ENCODE results near the gene ZDHHC14.
"Not testable (repeated sequence)": the region's sequence is repeated elsewhere in the genome, so short reads cannot be mapped to it uniquely, and the experiment has no call there.

ZDHHC14 gene

GRCh38 chr6:157381631-157382621 lies 936 bp downstream of the ZDHHC14 start:
- peak; percentile 8 for DNase-seq

- no peak for DNase-seq
Measured at GRCh38 chr6:157382821-157383220, 1.8 kb downstream of the ZDHHC14 start.

GRCh38 chr6:157383471-157383870 lies 2.5 kb downstream of the ZDHHC14 start:
- no peak for DNase-seq

DNA sequence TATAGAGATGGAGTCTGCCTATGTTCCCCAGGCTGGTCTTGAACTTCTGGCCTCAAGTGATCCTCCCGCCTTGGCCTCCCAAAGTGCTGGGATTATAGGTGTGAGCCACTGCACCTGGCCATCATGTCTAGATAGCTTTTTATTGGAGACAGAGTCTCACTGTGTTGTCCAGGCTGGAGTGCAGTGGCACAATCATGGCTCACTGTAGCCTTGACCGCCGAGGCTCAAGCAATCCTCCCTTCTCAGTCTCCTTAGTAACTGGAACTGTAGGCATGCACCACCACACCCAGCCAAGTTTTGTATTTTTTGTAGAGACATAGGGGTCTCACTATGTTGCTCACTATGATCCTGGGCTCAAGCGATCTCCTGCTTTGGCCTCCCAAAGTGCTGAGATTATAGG lies 4.0 kb downstream of the ZDHHC14 start:
- DNase-seq = not testable (repeated sequence)

GRCh38 chr6:157385482-157385881 lies 4.5 kb downstream of the ZDHHC14 start:
- DNase-seq = no peak

DNA sequence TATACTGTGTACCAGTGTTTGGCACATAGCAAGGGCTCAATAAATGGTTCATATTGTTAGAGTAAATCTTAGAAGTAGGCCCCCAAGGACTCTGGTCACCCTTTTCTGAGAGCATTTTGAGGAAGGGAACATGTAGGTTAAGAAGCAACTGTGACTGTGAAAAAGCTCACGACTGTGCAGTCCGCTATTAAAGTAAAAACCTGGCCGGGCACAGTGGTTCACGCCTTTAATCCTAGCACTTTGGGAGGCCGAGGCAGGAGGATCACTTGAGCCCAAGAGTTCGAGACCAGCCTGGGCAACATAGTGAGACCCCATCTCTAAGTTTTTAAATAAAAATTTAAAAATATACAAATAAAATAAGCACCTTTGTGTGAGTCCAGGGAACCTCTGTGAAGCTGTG lies 5.0 kb downstream of the ZDHHC14 start:
- no peak for DNase-seq

DNA sequence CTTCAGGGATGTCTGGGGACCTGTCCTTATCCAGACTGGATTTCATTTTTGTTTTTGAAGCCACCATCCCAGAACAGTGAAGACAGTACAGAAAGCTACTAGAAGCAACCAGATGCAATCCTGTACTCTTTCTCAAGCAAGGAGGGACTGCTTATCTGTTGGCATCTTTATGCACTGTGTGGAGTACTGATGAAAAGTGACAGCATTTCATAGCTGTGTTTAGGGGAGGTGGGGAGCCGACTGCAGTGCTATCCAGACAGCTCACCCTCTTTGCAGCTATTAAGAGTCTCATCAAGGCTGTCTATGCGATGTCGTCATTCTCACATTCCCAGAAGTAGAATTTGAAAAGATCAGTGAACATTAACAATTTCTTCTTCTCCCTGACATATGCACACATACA lies 5.5 kb downstream of the ZDHHC14 start:
- no peak for DNase-seq

DNA sequence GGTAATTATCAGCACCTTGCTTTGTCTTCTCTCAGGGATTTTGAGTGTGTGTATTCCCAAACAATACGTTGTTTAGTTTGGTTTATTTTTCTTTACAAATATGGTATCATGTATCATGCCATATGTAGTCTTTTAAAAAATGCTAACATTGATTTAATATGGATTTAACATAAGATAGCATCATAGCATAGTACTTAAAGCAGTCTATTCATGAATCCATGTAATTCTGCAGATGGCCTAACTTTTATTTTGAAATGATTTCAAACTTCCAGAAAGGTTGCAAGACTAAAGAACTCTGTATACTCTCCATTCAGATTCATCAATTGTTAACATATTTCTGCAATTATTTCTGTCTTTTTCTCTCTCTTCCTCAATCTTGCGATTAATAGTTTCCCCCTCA lies 7.9 kb downstream of the ZDHHC14 start:
- DNase-seq = no peak

DNA sequence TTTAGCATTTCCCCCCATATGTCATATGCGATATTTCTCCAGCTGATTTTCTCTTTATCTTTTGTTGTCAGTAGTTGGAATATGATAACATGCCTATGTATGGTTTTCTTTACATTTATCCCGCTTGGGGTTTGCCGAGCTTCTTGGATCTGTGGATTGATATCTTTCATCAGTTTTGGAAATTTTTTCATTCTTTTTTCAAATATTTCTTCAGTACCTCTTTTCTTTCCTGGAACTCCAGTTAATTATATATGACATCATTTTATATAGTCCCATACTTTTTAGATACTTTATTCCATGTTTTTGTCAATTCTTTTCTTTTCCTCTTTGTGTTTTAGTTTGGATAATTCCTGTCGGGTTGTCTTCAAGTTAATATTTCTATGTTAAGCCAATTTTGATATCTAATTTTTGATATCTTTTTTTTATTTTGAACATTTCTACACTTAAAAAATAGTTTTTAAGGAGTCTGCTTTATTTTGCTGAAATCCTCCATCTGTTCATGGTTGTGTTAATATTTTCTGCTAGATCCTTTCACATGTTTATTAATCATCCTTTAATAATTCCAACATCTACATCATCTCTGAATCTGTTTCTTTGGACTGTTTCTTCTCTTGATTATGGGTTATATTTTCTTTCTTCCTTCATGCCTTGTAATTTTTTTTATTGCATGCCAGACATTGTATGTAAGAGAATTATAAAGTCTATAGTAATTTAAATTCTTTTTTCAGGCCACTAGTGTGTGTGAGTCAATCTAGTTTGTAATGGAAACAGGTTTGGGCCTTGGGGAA lies 9.5 kb downstream of the ZDHHC14 start:
- no peak for DNase-seq

DNA sequence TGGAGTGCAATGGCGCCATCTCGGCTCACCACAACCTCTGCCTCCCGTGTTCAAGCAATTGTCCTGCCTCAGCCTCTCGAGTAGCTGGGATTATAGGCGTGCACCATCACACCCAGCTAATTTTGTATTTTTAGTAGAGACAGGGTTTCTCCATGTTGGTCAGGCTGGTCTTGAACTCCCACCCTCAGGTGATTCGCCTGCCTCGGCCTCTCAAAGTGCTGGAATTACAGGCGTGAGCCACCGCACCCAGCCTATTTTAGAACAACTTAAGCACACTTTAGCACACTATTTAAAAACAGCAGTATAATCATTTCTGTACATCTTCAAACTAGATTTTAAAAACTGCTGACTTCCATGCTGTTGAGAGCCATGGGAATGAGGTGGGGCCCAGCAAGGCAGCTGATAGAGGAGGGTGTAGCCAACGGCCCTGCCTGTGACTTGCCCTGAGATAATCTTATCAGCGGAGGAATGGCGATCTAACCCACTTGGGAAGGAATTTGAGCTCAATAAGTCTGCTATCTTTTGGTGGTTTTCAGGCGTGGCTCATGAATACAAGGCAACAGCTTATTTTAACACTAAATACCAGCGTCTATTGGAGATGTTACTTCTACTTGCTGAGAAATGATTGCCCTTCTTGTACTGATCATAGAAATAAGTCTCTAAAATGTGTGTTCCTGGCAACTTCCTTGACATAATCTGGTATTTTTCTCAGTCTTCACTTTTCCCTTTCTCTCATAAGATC lies 12.1 kb downstream of the ZDHHC14 start:
- no peak for DNase-seq

DNA sequence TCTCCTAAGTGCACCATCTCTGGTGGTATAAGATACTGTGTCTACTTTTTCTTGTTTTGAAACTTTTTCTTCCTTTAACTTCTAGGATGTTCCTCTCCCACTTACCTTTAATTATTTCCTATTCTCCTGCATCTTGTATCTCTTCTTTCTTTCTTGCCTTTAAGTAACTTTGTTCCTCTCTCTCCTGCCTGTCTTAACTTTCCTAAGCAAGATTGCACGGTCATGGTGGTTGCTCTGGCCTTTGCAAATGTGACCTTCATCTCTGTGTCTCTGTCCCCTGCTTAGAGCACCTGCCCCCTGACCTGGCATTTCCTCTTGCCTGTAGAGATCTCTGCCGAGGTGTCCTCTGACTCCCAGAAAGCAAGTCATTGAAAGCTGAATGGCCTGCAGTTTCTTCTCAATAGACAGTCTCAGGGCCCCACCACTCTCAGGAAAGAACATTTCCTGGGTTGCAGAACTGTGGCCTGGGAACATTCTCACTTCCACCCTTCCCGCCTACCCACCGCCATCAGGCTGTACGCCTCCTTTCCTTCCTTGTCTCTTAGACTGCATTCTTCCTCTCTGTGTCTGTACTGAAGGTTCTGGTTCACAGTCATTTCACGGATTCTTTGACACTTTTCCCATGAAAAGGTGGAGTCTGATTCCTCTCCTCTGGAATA lies 12.8 kb downstream of the ZDHHC14 start:
- no peak for DNase-seq

DNA sequence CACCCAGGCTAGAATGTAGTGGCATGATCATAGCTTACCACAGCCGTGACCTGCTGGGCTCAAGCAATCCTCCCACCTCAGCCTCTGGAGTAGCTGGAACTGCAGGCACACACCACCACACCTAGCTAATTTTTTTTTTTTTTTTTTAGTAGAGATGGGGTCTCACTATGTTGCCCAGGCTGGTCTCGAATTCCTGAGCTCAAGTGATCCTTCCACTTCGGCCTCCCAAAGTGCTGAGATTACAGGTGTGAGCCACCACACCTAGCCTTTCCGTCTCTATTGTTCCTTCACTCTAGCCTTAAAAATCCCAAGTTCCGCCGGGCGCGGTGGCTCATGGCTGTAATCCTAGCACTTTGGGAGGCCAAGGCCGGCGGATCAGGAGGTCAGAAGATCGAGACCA lies 14.2 kb downstream of the ZDHHC14 start:
- not testable (repeated sequence) for DNase-seq

GRCh38 chr6:157396026-157396425 lies 15.0 kb downstream of the ZDHHC14 start:
- no peak for DNase-seq

DNA sequence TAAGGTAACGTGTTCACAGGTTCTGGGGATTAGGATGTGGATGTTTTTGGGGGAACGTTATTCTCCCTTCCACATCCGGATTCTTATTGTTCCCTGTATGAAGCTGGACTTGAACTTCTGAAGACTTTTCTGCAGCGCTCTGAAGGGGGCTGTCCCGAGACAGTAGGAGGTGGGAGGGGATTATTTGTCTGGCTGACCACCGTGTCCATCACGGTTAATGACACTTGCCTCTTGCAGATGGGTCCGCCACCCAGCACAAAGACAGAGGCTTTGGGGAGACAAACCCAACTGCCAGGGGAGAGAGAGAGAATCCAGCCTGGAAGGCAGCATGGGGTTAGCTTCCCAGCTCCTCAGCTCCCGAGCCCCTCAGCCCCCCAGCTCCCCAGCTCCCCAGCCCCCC lies 16.7 kb downstream of the ZDHHC14 start:
- DNase-seq = no peak

- no peak for DNase-seq
Measured at GRCh38 chr6:157398151-157398550, 17.2 kb downstream of the ZDHHC14 start.

DNA sequence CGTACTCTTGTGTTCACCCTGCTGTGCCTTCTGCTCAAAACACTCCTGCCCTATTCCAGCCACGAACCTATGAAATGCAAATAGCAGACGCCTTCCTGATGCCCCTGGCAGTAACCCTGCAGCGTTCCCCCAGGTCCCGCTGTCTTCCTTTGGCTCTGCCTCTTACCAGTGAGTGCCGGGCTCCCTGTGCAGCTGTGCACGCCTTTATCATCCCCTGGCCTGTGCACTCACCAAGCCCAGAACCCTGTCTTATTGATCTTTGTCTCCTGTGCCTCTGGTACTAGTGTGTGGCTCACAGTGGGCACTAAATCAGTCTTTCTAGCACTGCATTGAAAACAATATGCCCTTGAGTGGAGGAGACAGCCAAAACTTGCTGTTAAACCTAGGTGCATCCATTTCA lies 19.7 kb downstream of the ZDHHC14 start:
- DNase-seq = no peak

- no peak for DNase-seq
Measured at GRCh38 chr6:157401734-157402338, 20.8 kb downstream of the ZDHHC14 start.

GRCh38 chr6:157402996-157403685 lies 22.2 kb downstream of the ZDHHC14 start:
- no peak for DNase-seq

DNA sequence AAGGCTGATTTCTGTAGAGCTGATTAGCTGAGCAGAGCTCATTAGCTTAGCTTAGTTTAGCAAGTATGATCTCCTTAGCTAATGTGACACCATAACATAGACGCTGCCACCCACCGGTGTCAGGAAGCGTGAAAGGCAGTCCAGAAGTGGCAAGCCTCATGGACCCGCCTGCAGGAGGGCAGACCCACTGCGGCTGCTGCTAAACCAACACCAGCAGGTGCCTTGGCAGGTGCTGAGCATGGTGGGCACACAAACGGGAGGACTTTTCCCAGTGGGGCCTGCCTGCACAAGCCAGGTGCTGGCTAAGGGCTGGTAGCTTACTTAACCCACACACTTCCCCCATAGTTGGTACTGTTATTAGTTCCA lies 22.7 kb downstream of the ZDHHC14 start:
- DNase-seq = no peak

DNA sequence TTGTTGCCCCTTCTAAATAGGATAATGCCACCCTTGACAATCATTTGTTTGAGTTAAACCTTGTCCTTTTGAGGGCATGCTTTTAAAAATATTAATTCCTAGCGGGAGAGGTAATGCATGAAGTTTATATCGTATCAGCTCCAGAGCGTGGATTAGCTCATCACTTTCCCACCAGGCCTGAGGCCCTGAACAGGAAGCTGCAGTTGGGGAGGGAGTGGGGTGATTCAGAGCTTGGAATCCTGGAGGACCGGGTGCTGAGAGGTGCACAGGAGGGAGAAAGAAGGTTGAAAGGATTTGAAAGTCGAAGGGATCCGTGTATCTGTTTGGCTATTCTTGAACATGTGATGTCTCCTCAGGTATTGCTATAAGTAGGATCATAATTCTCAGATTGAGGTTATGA lies 25.0 kb downstream of the ZDHHC14 start:
- no peak for DNase-seq

DNA sequence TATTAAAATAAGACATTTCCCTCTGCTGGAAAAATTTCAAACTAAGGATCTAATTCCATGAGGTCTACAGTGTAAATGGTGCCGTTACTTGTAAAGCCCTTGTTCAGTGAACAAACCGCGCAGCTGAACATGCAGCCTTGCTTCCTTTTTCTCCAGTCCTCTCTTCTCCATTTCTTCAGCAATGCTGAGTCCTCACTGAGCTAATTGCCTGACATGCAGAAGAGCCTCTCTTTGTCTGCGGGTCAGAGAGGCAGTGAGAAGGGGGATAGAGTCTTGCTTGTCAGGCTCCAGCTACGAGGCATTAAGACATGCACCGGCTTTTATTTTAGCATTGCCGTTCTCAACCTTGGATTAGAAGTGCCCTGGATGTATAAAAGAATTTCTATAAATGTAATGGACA lies 25.7 kb downstream of the ZDHHC14 start:
- DNase-seq = no peak

- DNase-seq = no peak
Measured at GRCh38 chr6:157407646-157408045, 26.7 kb downstream of the ZDHHC14 start.
